Renal pelvis (tissue), 4 donors: ENCODE measurements around the gene NPAS2. TPM values are rescaled to one million over a fixed set of nuclear protein-coding genes. Genes with fewer than 3 reads are reported as not detected.
A peak's percentile ranks its signal among the peaks of the same experiment; 100 is the strongest.

ENCODE experiments used
- DNase-seq: peaks from one replicate; pipeline ENCODE4 v3.0.0-alpha.2; 2013
- polyA plus RNA-seq, 3 donors: library from polyadenylated mRNA; unstranded; fragments of 120-200 nt; gene quantifications; one replicate each; pipeline ENCODE4 v1.2.1, GENCODE V29; 2013; ENCODE audit not compliant: insufficient read length in 3 of 3

The NPAS2 gene
- polyA plus RNA-seq, 3 donors = 13.0 to 19.3 (median 14.7) TPM

DNA sequence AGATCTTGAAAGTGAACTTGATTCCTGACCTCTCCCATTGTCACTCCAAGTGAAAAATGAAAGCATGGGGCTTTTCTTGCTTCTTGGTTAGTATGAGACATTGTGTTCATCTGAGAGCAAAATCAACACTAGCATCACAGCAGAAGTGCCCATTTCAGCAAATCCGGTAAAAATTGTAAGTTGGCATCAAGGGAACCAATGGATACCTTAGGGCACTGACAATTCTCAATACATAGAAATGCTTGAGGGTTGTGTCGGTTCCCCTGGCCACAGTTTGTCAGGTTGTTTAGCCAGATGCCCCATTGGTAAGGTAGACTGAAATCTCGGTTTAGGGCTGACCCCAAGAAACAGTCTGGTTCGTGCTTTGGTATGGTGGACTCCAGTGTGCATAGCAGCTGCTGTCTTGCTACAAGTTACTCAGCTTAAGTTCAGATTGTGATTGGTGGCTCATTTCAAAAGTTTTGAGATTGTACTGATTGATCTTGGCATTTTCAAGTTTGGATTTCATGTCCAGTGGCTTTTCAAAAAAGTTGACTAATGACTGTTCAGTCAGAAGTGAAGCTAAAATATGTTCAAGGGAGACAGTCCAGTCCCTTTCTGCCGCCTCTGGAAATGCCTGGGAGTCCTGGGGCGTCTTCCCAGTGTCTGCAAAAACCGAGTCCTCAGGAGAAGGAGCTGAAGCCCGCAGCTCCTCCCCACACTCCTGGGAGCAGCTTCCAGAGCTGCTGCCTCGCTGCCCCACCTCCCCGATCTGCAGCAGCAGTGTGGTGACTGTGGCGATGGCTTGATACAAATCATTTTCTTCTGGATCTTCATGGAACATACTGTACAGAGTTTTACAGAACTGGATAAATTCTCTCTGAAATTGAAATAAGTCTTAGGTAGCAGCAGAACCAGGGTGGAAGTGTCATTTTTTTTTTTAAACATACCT lies 187.7 kb downstream of the NPAS2 start:
- no peak for DNase-seq

- DNase-seq = no peak
These were observed 191.2 kb downstream of the NPAS2 start for GRCh38 chr2:101011152-101011551.

DNA sequence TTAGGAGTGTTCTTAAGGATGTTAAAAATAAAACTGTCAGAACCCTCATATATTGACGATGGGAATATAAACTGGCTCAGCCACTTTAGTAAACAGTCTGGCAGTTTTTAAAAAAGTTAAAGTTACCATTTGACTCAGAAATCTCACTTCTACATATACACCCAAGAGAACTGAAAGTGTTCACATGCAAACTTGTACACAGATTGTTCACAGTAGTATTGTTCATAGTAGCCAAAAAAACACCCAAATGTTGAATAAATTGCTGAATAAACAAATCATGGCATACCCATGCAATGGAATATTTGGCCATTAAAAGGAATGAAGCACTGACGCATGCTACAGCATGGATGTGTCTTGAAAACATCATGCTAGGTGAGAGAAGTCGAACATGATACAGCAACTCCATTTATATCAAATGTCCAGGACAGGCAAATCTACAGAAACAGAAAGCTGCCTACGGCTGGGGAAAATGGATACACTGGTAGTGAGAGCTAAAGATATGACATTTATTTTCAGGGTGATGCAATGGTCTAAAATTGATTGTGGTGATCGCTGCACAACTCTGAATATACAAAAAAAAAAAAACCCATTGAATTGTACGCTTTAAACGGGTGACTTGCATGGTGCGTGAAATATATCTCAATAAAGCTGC lies 192.2 kb downstream of the NPAS2 start:
- DNase-seq = no peak

- DNase-seq = peak; percentile 55
These were observed 192.8 kb downstream of the NPAS2 start for GRCh38 chr2:101012706-101013181.

DNA sequence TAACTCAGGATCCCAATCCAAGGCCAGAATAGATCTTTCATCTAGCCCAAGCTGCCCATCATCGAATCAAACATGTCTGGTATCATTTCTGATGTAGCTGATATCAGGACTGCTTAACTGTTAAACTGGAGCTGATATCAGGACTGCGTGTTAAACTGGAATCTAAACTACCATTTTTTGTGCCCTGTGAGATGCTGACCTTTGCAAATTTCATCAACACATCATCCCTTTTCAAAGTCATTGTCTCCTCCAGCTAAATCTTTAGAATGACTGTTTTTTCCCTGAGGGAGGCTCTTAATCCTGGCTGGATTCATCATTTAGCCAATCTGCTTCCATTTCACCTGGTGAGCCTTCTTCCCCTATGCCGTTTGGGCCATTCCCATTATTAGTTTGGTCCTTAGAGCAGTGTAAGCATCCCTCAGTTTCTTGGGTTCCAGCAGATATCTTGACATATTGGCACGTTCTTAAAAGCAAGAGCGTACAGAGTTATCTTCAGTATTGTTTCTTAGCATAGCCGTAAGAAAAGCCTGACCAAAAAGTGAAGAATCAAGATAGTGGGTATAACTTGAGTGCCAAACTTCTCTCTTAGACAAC lies 194.4 kb downstream of the NPAS2 start:
- DNase-seq = no peak

- DNase-seq = no peak
These were observed 197.4 kb downstream of the NPAS2 start for GRCh38 chr2:101017371-101017770.

- DNase-seq = no peak
These were observed 199.0 kb downstream of the NPAS2 start for GRCh38 chr2:101018934-101019333.

DNA sequence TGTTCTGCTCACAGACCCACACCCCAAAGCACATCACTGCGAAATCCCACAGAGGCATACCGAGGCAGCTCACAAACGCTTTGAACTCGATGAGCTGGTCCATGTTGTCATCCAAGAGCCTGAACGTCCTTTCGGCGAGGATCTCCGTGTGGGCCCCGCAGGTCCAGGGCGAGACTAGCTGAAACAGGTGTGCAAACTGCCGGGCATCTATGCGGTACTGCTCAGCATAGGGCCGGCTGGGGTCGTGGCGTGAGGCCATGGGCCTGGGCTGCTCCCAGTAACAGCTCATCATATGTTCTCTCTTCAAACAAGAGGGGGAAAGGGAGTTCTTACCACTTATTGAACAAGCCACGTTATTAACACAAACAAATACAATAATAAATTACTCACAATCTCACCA lies 202.3 kb downstream of the NPAS2 start:
- no peak for DNase-seq

GRCh38 chr2:101023327-101024107 lies 203.6 kb downstream of the NPAS2 start:
- DNase-seq = no peak

GRCh38 chr2:101025561-101025960 lies 205.6 kb downstream of the NPAS2 start:
- DNase-seq = no peak

GRCh38 chr2:101026253-101026701 lies 206.3 kb downstream of the NPAS2 start:
- no peak for DNase-seq

DNA sequence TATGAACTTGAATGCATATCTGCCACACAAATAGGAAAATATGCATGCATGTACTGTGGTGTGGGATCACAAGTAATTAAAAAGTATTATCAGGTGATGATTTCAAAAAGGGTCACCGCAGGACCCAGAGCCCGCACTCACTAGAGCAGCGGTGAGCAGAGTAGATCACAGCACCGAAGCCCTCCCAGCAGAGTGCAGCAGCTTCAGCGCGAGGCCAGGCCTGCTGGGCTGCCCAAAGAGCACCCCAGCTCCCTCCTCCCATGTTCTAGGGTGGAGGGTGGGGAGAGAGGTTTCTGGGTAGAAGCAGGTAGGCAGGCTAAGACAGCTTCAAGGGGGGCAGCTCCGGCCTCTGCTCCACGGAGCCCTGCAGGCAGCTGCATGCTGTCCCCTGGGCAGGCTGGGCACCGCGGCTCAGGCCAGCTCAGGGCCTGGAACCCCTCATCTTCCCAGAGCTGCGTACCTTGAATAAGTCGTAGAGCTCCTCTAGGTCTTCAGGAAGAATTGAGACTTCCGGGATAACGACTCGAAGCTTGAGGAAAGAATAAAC lies 207.1 kb downstream of the NPAS2 start:
- no peak for DNase-seq

- no peak for DNase-seq
These were observed 207.9 kb downstream of the NPAS2 start for GRCh38 chr2:101027852-101028251.

DNA sequence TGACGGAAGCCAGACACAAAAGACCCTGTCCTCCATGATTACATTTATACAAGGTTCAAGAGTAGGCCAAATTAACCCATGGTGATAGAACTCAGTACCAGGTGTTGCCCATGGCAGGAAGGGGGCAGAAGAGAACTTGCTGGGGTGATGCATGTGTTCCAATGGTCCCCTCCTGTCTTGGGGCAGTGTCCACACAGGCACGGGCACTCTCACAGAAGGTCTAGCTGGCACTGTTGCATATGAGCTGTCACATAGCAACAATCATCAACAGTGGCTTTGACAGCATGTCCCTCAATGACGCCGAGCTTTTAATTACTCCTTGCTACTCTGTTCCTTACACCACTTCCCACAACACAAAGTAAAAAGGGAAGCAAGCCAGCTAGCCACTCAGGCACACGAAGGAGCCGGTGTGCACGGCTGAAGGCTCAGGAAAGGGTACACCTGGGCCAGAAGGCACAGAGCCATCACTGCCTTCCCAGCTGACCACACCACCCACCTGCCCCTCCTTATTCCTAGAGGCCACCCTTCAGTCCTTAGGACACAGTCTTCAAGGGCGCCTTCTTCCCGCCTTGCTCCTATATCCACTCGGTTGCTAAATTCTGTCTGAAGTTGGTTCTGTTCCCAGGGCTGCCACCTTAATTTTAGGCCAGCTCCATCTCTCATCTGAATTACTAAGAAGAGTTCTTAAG lies 211.1 kb downstream of the NPAS2 start:
- DNase-seq = no peak

- DNase-seq = no peak
These were observed 212.3 kb downstream of the NPAS2 start for GRCh38 chr2:101032084-101032776.

GRCh38 chr2:101036562-101036961 lies 216.6 kb downstream of the NPAS2 start:
- DNase-seq = peak; percentile 17

- DNase-seq = no peak
These were observed 217.3 kb downstream of the NPAS2 start for GRCh38 chr2:101037161-101037755.

- DNase-seq = no peak
These were observed 218.7 kb downstream of the NPAS2 start for GRCh38 chr2:101038455-101039255.

- DNase-seq = no peak
These were observed 220.1 kb downstream of the NPAS2 start for GRCh38 chr2:101040072-101040471.
